Measurements from ENCODE around the gene CEL. TPM values are rescaled to one million over a fixed set of nuclear protein-coding genes. Genes with fewer than 3 reads are reported as not detected.

Gene CEL
- total and polyA plus RNA-seq, 10 of the 15 experiments (the other 5 are each of a cell fraction or from before 2014, with no cell fraction given), result 0.05 to 4.1 (median 0.29) TPM; not detected in 2

DNA sequence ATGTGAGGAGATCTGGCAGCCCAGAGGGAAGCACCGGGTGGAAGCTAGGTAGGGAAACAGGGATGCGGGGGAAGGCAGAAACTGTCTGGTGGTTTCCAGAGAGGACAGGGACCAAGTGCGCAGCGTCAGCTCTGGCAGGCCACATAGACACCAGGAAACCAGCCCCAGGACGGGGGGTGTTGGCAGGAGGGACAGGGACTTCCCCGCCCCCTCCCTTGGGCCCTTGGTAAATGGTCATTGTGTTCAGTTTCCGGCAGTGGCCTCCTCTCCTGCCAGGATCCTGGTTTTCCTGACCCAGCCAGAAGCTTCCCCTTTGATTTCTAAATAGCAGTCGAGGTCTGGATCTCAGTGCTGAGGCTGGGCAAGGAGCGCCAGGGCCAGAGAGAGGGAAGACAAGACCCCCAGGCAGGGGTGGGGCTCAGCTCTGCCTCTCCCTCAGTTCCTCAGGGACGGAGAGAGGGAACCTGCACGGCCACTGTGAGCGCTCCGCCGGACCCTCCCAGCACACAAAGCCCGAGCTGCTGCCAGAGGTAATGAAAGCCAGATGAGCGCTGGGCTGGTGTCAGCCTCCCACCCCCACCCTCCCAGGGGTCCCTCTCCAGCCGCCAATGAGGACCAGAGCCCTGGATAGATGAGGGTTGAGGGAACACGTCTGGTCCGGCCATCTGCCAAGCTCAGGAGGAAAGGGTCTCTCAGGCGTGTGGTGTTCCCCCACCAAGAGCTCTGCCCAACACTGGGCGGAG, 57.5 kb downstream of the CEL start:
- CTCF ChIA-PET, result interaction anchor here (0.6 to 22.5 kb wide), 7 partner anchors 13 to 97 kb away, joined by 3 to 401 read pairs (median 4); no protein-coding TSS in a partner anchor
- no TSS peak for BruUV-seq (replicated peaks)

DNA sequence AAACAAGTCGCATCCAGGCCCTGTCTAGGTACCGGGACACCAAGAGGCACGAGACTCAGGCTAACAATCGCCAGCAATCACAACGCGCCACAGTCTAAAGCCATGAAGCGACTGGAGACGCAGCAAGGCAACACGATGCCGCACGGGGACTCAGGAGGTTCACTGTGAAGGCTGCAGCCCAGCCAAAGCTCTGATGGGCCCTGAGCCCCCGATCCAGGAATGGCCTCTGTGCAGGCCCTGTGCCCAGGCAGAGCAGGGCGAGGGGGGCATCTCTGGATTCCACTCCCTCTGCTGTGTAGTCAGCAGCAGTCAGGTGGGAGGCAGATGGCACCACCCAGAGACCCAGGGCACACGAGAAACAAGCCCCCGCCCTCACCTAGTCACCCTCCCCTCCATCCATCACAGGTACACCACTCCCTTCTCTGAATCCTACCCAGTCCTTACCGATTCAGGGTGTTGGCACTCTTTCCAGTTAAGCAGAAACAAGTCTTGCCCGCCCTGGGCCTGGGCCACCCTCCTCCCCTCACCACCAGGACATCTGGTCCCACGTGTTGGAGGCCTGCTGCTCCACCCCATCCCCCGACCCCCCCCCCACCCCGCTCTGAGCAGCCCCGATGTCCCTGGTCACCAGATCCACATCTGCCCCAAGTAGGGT, 58.2 kb downstream of the CEL start:
- no peak for FAIRE-seq
- RAD21 ChIA-PET (ENCODE audit: unreplicated experiment), result interaction anchor here (14.4 kb wide), 1 partner anchor 26 kb away, joined by 219 read pairs; no protein-coding TSS in a partner anchor
- intact Hi-C loops (cut with micrococcal nuclease; ENCODE audit: unreplicated experiment), result no loop called here

More for the DNA sequence above, 57.5 kb downstream of the CEL start:
- no peaks in the 10 kb centered on the region; the same call in 1 of the 2 replicates for H4K20me1 ChIP-seq (ENCODE audit: control insufficient read depth, insufficient read depth)
- TF ChIP-seq POLR2AphosphoS5 (IDR thresholded peaks at IDR 0.05; ENCODE audit: low read length), result 0 out of 2 replicates have a peak, but pooled peaks have one; percentile 10
- TF ChIP-seq STAT3 (IDR thresholded peaks at IDR 0.05; ENCODE audit: low read depth, low read length), result no peak
- H3K27ac ChIP-seq (ENCODE audit: control insufficient read depth, insufficient read depth), result no peak overlapping the region
- H2AFZ ChIP-seq (ENCODE audit: control insufficient read depth, low read depth, low read length), result no peak overlapping the region
- no peak for DNase-seq (ENCODE audit: low read depth, low spot score)
- ChIA-PET RAD21 (ENCODE audit: unreplicated experiment) (interaction anchor here (14.4 kb wide), 1 partner anchor 27 kb away, joined by 219 read pairs; no protein-coding TSS in a partner anchor), SMC1A (ENCODE audit: uncharacterized antibody, unreplicated experiment) (interaction anchor here (1.1 to 2.5 kb wide), 3 partner anchors 14 to 26 kb away, joined by 4 to 15 read pairs (median 11); no protein-coding TSS in a partner anchor), POLR2A (interaction anchor here (0.6 to 7.3 kb wide), 5 partner anchors 10 to 94 kb away, joined by 4 to 66 read pairs (median 6); no protein-coding TSS in a partner anchor)
- H3K4me1 ChIP-seq (ENCODE audit: control insufficient read depth, insufficient read depth, low read length), result peaks cover 55% of the 10 kb centered on the region
- peak overlapping the region; percentile 82 for H3K4me2 ChIP-seq (ENCODE audit: control insufficient read depth, insufficient read depth)
- intact Hi-C loops (cut with micrococcal nuclease; ENCODE audit: unreplicated experiment) (no loop called here), in situ Hi-C loops (cut with MboI) (no loop called here)
- no peaks in the 10 kb centered on the region for H3K27me3 ChIP-seq (replicated peaks in 1 of 2; ENCODE audit: control insufficient read depth in 2 of 2, insufficient read depth in 2 of 2, low read length in 1 of 2)
- FAIRE-seq, result no peak
- WGBS (ENCODE audit: insufficient coverage, insufficient replicate concordance, low lambda C conversion rate, missing lambda C conversion rate), result 79% methylated on average over 16 of the region's 21 CpGs
- no peak for ATAC-seq
- no peak overlapping the region; the same call in 1 of the 2 replicates for H3K9ac ChIP-seq (ENCODE audit: control insufficient read depth, insufficient read depth, low read length)
- H3K4me3 ChIP-seq, result peak overlapping the region; percentile 91; the same call in 1 of the 2 replicates
- H3K36me3 ChIP-seq (ENCODE audit: control insufficient read depth in 2 of 2, insufficient read depth in 2 of 2, low read length in 1 of 2), result no peaks in the 10 kb centered on the region
- H3K79me2 ChIP-seq (ENCODE audit: control insufficient read depth, insufficient read depth, low read length), result peaks cover 57% of the 10 kb centered on the region
- H3K9me3 ChIP-seq (replicated peaks; ENCODE audit: control insufficient read depth, insufficient read depth, low read length), result no peaks in the 10 kb centered on the region

More for the DNA sequence above, 58.2 kb downstream of the CEL start:
- H4K20me1 ChIP-seq (ENCODE audit: control insufficient read depth, insufficient read depth), result no peaks in the 10 kb centered on the region; the same call in 1 of the 2 replicates
- no peaks in the 10 kb centered on the region for H3K9me3 ChIP-seq (replicated peaks; ENCODE audit: control insufficient read depth, insufficient read depth, low read length)
- ChIA-PET SMC1A (ENCODE audit: uncharacterized antibody, unreplicated experiment) (no interaction called here), POLR2A (interaction anchor here (1.8 to 4.0 kb wide), 2 partner anchors 13 to 29 kb away, joined by 6 to 18 read pairs; no protein-coding TSS in a partner anchor), CTCF (interaction anchor here (0.8 to 22.5 kb wide), 2 partner anchors 13 to 26 kb away, joined by 3 to 401 read pairs; no protein-coding TSS in a partner anchor)
- H3K27ac ChIP-seq (ENCODE audit: control insufficient read depth, insufficient read depth), result no peak overlapping the region
- no peak overlapping the region for H2AFZ ChIP-seq (ENCODE audit: control insufficient read depth, low read depth, low read length)
- TF ChIP-seq BCL11A (IDR thresholded peaks at IDR 0.05; ENCODE audit: low read depth, low read length) (no peak), MYC (IDR thresholded peaks at IDR 0.05; ENCODE audit: insufficient read depth, insufficient read length, insufficient replicate concordance, low read length, severe bottlenecking) (no peak), FOS (IDR thresholded peaks at IDR 0.05; ENCODE audit: borderline replicate concordance, extremely low read depth, insufficient read length) (no peak), TARDBP (IDR thresholded peaks at IDR 0.05; ENCODE audit: borderline replicate concordance) (no peak)
- TF ChIP-seq, protein P1, sequence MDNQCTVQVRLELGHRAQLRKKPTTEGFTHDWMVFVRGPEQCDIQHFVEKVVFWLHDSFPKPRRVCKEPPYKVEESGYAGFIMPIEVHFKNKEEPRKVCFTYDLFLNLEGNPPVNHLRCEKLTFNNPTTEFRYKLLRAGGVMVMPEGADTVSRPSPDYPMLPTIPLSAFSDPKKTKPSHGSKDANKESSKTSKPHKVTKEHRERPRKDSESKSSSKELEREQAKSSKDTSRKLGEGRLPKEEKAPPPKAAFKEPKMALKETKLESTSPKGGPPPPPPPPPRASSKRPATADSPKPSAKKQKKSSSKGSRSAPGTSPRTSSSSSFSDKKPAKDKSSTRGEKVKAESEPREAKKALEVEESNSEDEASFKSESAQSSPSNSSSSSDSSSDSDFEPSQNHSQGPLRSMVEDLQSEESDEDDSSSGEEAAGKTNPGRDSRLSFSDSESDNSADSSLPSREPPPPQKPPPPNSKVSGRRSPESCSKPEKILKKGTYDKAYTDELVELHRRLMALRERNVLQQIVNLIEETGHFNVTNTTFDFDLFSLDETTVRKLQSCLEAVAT (IDR thresholded peaks at IDR 0.05), result peak; percentile 81
- TF ChIP-seq, protein P2, sequence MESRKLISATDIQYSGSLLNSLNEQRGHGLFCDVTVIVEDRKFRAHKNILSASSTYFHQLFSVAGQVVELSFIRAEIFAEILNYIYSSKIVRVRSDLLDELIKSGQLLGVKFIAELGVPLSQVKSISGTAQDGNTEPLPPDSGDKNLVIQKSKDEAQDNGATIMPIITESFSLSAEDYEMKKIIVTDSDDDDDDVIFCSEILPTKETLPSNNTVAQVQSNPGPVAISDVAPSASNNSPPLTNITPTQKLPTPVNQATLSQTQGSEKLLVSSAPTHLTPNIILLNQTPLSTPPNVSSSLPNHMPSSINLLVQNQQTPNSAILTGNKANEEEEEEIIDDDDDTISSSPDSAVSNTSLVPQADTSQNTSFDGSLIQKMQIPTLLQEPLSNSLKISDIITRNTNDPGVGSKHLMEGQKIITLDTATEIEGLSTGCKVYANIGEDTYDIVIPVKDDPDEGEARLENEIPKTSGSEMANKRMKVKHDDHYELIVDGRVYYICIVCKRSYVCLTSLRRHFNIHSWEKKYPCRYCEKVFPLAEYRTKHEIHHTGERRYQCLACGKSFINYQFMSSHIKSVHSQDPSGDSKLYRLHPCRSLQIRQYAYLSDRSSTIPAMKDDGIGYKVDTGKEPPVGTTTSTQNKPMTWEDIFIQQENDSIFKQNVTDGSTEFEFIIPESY (IDR thresholded peaks at IDR 0.05), result no peak
- TSS peak; percentile 34 for BruUV-seq (replicated peaks)
- no peaks in the 10 kb centered on the region; a peak in 1 of 4 replicates for H3K36me3 ChIP-seq (ENCODE audit: control insufficient read depth in 2 of 2, insufficient read depth in 2 of 2, low read length in 1 of 2)
- no peak for ATAC-seq
- in situ Hi-C loops (cut with MboI), result no loop called here
- H3K4me2 ChIP-seq (ENCODE audit: control insufficient read depth, insufficient read depth), result peak overlapping the region; percentile 82
- H3K4me3 ChIP-seq, result peak overlapping the region; percentile 91
- H3K79me2 ChIP-seq (ENCODE audit: control insufficient read depth, insufficient read depth, low read length), result peaks cover 54% of the 10 kb centered on the region
- peak overlapping the region; percentile 73 for H3K9ac ChIP-seq (ENCODE audit: control insufficient read depth, insufficient read depth, low read length)
- WGBS (ENCODE audit: insufficient coverage, insufficient replicate concordance, low lambda C conversion rate, missing lambda C conversion rate), result 76% methylated on average over 19 of the region's 21 CpGs
- DNase-seq (ENCODE audit: low read depth, low spot score), result no peak
- H3K27me3 ChIP-seq (replicated peaks in 1 of 2; ENCODE audit: control insufficient read depth in 2 of 2, insufficient read depth in 2 of 2, low read length in 1 of 2), result no peaks in the 10 kb centered on the region
- H3K4me1 ChIP-seq (ENCODE audit: control insufficient read depth, insufficient read depth, low read length), result peaks cover 54% of the 10 kb centered on the region
